MCF 10A (cell line): ENCODE data around the gene IGFL4. TPM values are rescaled to one million over a fixed set of nuclear protein-coding genes. Genes with fewer than 3 reads are reported as not detected.

Source experiments
- BruUV-seq: library from RNA; stranded (reverse); fragments of 400-500 nt; replicated peaks from 2 replicates; lab custom pipeline; 2021; lab: Mats Ljungman, UMichigan
- CTCF ChIA-PET: fragments of 300-600 bp; sonication (Branson Sonifier 250); formaldehyde crosslinking; extraction: SDS; loops from one replicate; lab custom pipeline; 2021; ENCODE audit warnings: antibody characterized with exemption, inconsistent platforms; lab: Yijun Ruan, JAX
- POLR2A ChIA-PET: fragments of 300-600, 350-650 bp; sonication (Branson Sonifier 250); formaldehyde crosslinking; extraction: SDS; loops from one replicate; lab custom pipeline; 2020; ENCODE audit warnings: antibody characterized with exemption, inconsistent platforms; lab: Yijun Ruan, JAX
- DNase-seq: peaks from one replicate; pipeline ENCODE4 v3.0.0-alpha.2; 2018; ENCODE audit not compliant: unreplicated experiment
- H3K27ac Mint-ChIP-seq: one replicate; pipeline ENCODE4 v1.8.0; 2022; ENCODE audit warnings: mild to moderate bottlenecking, low read depth, mixed read lengths; ENCODE audit not compliant: unreplicated experiment
- H3K27me3 Mint-ChIP-seq: one replicate; pipeline ENCODE4 v1.8.0; 2022; ENCODE audit warnings: mixed read lengths; ENCODE audit not compliant: insufficient read depth, unreplicated experiment
- H3K36me3 Mint-ChIP-seq: one replicate; pipeline ENCODE4 v1.8.0; 2022; ENCODE audit warnings: mild to moderate bottlenecking, moderate library complexity, mixed read lengths; ENCODE audit not compliant: insufficient read depth, unreplicated experiment
- H3K4me1 Mint-ChIP-seq: one replicate; pipeline ENCODE4 v1.8.0; 2022; ENCODE audit warnings: mixed read lengths; ENCODE audit not compliant: insufficient read depth, unreplicated experiment
- H3K4me3 Mint-ChIP-seq: one replicate; pipeline ENCODE4 v1.8.0; 2022; ENCODE audit warnings: mild to moderate bottlenecking, moderate library complexity, mixed read lengths; ENCODE audit not compliant: unreplicated experiment
- H3K9me3 Mint-ChIP-seq: one replicate; pipeline ENCODE4 v1.8.0; 2022; ENCODE audit warnings: mixed read lengths; ENCODE audit not compliant: unreplicated experiment
- CTCF ChIP-seq: fragments of 200-600 bp; IDR thresholded peaks from one replicate; pipeline ENCODE4 v1.8.0; 2022; ENCODE audit warnings: antibody characterized with exemption, mild to moderate bottlenecking; ENCODE audit not compliant: unreplicated experiment
- intact Hi-C: fragments of 100-400 bp; cut with micrococcal nuclease; formaldehyde crosslinking; loops from 2 replicates; pipeline ENCODE4 v1.14.1; 2022
- total RNA-seq: library from RNA; stranded (reverse); gene quantifications from 2 replicates; pipeline ENCODE4 v1.2.3, GENCODE V29; 2022

Gene IGFL4
- total RNA-seq, 1 experiment from 2014 or later: not detected

GRCh38 chr19:45995715-45996385 is 45.0 kb downstream of the IGFL4 start:
- intact Hi-C loops: loop anchor here (10.0 kb wide), 1 partner anchor 111 kb away; the partner anchor contains the start of gene IRF2BP1
- H3K4me1 Mint-ChIP-seq: peaks cover 33% of the 10 kb centered on the region
- no peak for TF ChIP-seq CTCF
- H3K27me3 Mint-ChIP-seq: peaks cover under 1% of the 10 kb centered on the region
- H3K9me3 Mint-ChIP-seq: no peaks in the 10 kb centered on the region
- BruUV-seq: TSS peak; percentile 66
- no peak for DNase-seq
- ChIA-PET POLR2A (interaction anchor here (0.6 to 3.2 kb wide), 20 partner anchors 9 to 266 kb away, joined by 3 to 22 read pairs (median 6); partner anchors contain the start of genes FBXO46, IRF2BP1, MYPOP and SIX5), CTCF (interaction anchor here (0.6 to 1.6 kb wide), 9 partner anchors 10 to 192 kb away, joined by 3 to 11 read pairs (median 4); no protein-coding TSS in a partner anchor)
- no peak overlapping the region for H3K27ac Mint-ChIP-seq
- H3K36me3 Mint-ChIP-seq: no peaks in the 10 kb centered on the region
- no peak overlapping the region for H3K4me3 Mint-ChIP-seq

DNA sequence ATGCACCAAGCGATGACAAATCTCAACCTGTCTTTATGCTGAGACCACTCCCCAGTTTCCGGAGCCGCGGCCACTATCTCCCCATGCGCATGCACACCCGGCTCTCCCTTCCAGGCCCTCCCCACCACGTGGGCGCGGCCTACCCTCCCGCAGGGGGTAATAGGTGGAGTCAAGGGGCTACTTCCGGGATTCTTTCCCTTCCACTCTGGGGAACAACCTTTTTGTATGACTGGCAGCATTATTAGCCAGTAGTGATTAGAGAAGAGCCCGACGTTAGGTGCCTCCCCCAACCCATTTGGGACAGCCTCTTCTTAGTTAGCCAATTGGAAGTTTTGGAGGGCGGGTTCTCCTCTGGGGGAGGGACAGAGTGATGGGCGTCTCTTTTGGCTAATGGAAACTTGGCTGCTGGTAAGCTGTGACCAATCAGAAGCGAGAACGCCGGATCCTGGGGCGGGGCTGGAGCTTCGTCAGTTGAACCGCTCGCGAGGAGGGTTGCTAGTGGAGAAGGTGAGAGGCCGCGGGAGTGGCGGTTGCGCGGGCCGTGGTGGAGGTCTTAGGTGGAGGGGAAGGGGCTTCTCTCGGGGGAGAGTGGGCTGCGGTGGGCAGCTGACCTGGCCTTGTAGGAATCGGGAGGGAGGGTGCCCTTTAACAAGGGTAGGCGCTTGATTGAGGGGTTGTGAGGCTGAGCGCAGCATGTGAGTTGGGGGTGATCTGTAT is 45.6 kb downstream of the IGFL4 start, which contains the start of gene CCDC61:
TSS of gene CCDC61 (plus strand) at position 470 of the 717 bp plus-strand sequence. CDS start 7,552 bp downstream, outside the sequence.
- ChIA-PET CTCF (interaction anchor here (0.6 to 1.6 kb wide), 4 partner anchors 10 to 16 kb away, joined by 3 to 11 read pairs (median 4); no protein-coding TSS in a partner anchor), POLR2A (interaction anchor here (0.6 to 3.2 kb wide), 26 partner anchors 9 to 303 kb away, joined by 3 to 22 read pairs (median 4); partner anchors contain the start of genes FBXO46, IRF2BP1, MYPOP and QPCTL)
- Mint-ChIP-seq H3K4me3 (no peak within 1 kb of the TSS), H3K4me1 (peaks cover 33% of the 10 kb centered on the region), H3K27ac (no peak within 1 kb of the TSS), H3K36me3 (no peaks in the 10 kb centered on the region), H3K27me3 (peaks cover 8% of the 10 kb centered on the region), H3K9me3 (no peaks in the 10 kb centered on the region)
- BruUV-seq: no TSS peak
- TF ChIP-seq CTCF: no peak
- intact Hi-C loops: loop anchor here (10.0 kb wide), 1 partner anchor 110 kb away; the partner anchor contains the start of gene IRF2BP1
- peak; percentile 100 for DNase-seq

DNA sequence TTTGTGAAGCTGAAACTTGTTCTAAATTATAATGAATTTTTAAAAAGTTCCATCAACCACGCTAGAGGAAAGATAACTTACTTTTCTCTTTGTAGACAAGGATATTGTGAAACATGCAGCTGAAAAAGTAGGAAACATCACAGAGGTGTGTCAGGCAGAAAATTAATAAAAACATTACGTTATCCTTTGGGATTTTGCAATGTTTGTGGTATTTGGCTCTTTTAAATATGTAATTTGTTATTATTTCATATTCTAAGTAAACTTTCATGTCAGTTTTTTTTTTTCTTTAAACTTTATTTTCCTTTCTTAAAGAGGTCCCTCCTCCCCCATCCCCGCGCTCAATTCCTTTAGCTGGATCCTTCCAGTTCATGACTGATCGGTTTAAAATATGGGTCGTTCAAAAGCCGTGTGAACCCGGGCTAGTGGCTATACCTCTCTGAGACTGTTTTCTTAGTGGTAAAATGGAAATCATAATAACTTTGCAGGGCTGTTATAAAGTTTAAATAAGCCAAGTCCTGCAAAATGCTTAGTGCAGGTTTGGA is 46.3 kb downstream of the IGFL4 start:
- Mint-ChIP-seq H3K36me3 (no peaks in the 10 kb centered on the region), H3K27ac (no peak overlapping the region), H3K4me3 (no peak overlapping the region), H3K9me3 (no peaks in the 10 kb centered on the region), H3K27me3 (peaks cover 14% of the 10 kb centered on the region), H3K4me1 (peaks cover 27% of the 10 kb centered on the region)
- DNase-seq: no peak
- ChIA-PET POLR2A (interaction anchor here (0.6 to 3.2 kb wide), 24 partner anchors 8 to 1387 kb away, joined by 3 to 22 read pairs (median 5); partner anchors contain the start of genes FBXO46, IRF2BP1, MYPOP and QPCTL), CTCF (interaction anchor here (0.8 to 1.6 kb wide), 2 partner anchors 14 to 16 kb away, joined by 4 to 11 read pairs; no protein-coding TSS in a partner anchor)
- no peak for TF ChIP-seq CTCF
- BruUV-seq: TSS peak; percentile 37
- intact Hi-C loops: loop anchor here (10.0 kb wide), 1 partner anchor 110 kb away; the partner anchor contains the start of gene IRF2BP1
